ENCODE measurements around the gene SELENOP.

Gene SELENOP

DNA sequence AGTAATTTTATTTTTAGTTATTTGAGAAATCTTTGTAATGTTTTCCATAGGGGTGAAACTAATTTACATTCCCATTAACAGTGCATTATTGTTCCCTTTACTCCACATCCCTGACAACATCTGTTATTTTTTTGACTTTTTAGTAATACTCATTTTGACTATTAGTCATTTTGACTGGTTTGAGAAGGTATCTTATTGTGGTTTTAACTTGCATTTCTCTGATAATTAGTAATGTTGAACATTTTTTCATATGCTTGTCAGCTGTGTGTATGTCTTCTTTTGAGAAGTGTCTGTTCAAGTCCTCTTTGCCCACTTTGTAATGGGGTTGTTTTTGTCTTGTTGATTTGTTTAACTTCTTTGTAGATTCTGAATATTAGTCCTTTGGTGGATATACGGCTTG, 27.6 kb downstream of the SELENOP start:
- Histone ChIP-seq H3K4ac (ENCODE audit: low read depth in 1 of 2, low read length in 2 of 2) (no peak overlapping the region), H2BK5ac (ENCODE audit: low read depth, low read length, poor library complexity, severe bottlenecking) (no peak overlapping the region), H3K18ac (ENCODE audit: low read depth in 1 of 2, low read length in 2 of 2) (no peak overlapping the region), H3K27ac (ENCODE audit: low read length, poor library complexity, severe bottlenecking) (no peak overlapping the region), H3K36me3 (ENCODE audit: control insufficient read depth in 1 of 2, insufficient read depth in 2 of 2, low read depth in 1 of 2, low read length in 2 of 2) (no peaks in the 10 kb centered on the region), H3K14ac (ENCODE audit: low read length in 2 of 2) (no peak overlapping the region), H2BK15ac (ENCODE audit: low read depth, poor library complexity, severe bottlenecking) (no peak overlapping the region), H3K27me3 (ENCODE audit: control insufficient read depth in 1 of 2, insufficient read depth in 1 of 2, low read length in 2 of 2) (no peaks in the 10 kb centered on the region), H3K23ac (ENCODE audit: low read length in 2 of 2) (no peak overlapping the region), H2BK12ac (ENCODE audit: low read length in 2 of 2) (no peak overlapping the region), H3K9ac (ENCODE audit: low read length) (no peak overlapping the region), H2BK120ac (ENCODE audit: low read depth, low read length) (no peak overlapping the region), H3K4me2 (ENCODE audit: low read length, poor library complexity, severe bottlenecking) (no peak overlapping the region), H3K4me1 (ENCODE audit: control insufficient read depth, insufficient read depth, low read depth, low read length) (no peaks in the 10 kb centered on the region), H3K9me3 (ENCODE audit: control insufficient read depth, low read length) (peaks cover 39% of the 10 kb centered on the region), H4K8ac (ENCODE audit: low read length) (no peak overlapping the region), H4K91ac (ENCODE audit: low read length) (no peak overlapping the region), H2AFZ (ENCODE audit: low read depth, low read length) (no peak overlapping the region), H3K79me1 (replicated peaks; ENCODE audit: low read length, poor library complexity, severe bottlenecking) (no peaks in the 10 kb centered on the region), H2AK5ac (ENCODE audit: low read length, severe bottlenecking) (no peak overlapping the region), H3K4me3 (ENCODE audit: insufficient read depth in 1 of 2, low read depth in 1 of 2, low read length in 2 of 2) (no peak overlapping the region)
- no peak for DNase-seq
- WGBS: 77% methylated on average over 1 of the region's 1 CpG

DNA sequence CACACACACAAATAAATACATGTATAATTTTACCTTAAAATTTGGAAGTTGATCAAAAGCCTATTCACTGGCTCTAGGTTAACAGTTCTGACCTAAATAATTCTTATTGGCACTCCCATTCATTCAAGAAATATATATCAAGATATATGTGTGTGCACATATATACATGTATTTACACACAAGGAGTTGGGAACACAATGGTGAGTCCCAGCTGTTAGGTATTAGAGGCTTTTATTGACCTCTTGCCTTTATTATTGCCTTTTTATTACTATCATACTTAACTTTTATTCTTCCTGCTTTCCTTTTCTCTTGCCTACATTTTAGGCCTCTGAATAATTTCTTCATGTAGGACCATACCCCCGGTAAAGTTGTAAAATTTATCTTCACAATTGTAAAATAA, 30.1 kb downstream of the SELENOP start:
- H2BK5ac ChIP-seq (ENCODE audit: low read depth, low read length, poor library complexity, severe bottlenecking): no peak overlapping the region
- no peak overlapping the region for H4K8ac ChIP-seq (ENCODE audit: low read length)
- DNase-seq: no peak
- H3K4me1 ChIP-seq (ENCODE audit: control insufficient read depth, insufficient read depth, low read depth, low read length): no peaks in the 10 kb centered on the region
- no peaks in the 10 kb centered on the region for H3K27me3 ChIP-seq (ENCODE audit: control insufficient read depth in 1 of 2, insufficient read depth in 1 of 2, low read length in 2 of 2)
- H3K27ac ChIP-seq (ENCODE audit: low read length, poor library complexity, severe bottlenecking): no peak overlapping the region
- no peak overlapping the region for H3K23ac ChIP-seq (ENCODE audit: low read length in 2 of 2)
- H3K36me3 ChIP-seq (ENCODE audit: control insufficient read depth in 1 of 2, insufficient read depth in 2 of 2, low read depth in 1 of 2, low read length in 2 of 2): no peaks in the 10 kb centered on the region
- no peak overlapping the region for H3K4me2 ChIP-seq (ENCODE audit: low read length, poor library complexity, severe bottlenecking)
- H3K9ac ChIP-seq (ENCODE audit: low read length): no peak overlapping the region
- no peak overlapping the region for H3K4ac ChIP-seq (ENCODE audit: low read depth in 1 of 2, low read length in 2 of 2)
- no peak overlapping the region for H2AK5ac ChIP-seq (ENCODE audit: low read length, severe bottlenecking)
- H3K79me1 ChIP-seq (replicated peaks; ENCODE audit: low read length, poor library complexity, severe bottlenecking): no peaks in the 10 kb centered on the region
- no peak overlapping the region for H3K4me3 ChIP-seq (ENCODE audit: insufficient read depth in 1 of 2, low read depth in 1 of 2, low read length in 2 of 2)
- H2BK120ac ChIP-seq (ENCODE audit: low read depth, low read length): no peak overlapping the region
- H4K91ac ChIP-seq (ENCODE audit: low read length): no peak overlapping the region
- H3K9me3 ChIP-seq (ENCODE audit: control insufficient read depth, low read length): peaks cover 14% of the 10 kb centered on the region
- H3K18ac ChIP-seq (ENCODE audit: low read depth in 1 of 2, low read length in 2 of 2): no peak overlapping the region
- H2BK15ac ChIP-seq (ENCODE audit: low read depth, poor library complexity, severe bottlenecking): no peak overlapping the region
- H2BK12ac ChIP-seq (ENCODE audit: low read length in 2 of 2): no peak overlapping the region
- WGBS: 54% methylated on average over 1 of the region's 1 CpG
- H3K14ac ChIP-seq (ENCODE audit: low read length in 2 of 2): no peak overlapping the region
- no peak overlapping the region for H2AFZ ChIP-seq (ENCODE audit: low read depth, low read length)

DNA sequence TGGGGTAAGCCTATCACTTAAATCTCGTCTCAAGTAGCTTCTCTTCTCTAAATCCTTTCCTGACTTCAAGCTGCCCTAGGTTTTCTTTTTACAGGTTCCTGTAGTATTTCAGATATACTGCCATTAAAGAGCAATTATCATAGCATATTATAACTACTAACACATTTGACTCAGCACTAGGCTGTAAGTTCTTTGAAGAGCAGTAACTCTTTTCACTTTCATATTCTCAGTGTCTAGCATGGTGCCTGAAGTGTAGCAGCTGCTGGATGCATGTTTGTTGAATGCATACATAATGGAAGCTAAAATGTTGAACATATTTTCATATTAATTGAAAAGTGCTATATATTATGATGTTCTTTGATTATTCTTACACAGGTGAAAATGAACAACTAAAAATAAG, 32.6 kb downstream of the SELENOP start:
- no peak overlapping the region for H2BK15ac ChIP-seq (ENCODE audit: low read depth, poor library complexity, severe bottlenecking)
- H3K4ac ChIP-seq (ENCODE audit: low read depth in 1 of 2, low read length in 2 of 2): no peak overlapping the region
- no peak overlapping the region for H3K9ac ChIP-seq (ENCODE audit: low read length)
- H3K36me3 ChIP-seq (ENCODE audit: control insufficient read depth in 1 of 2, insufficient read depth in 2 of 2, low read depth in 1 of 2, low read length in 2 of 2): no peaks in the 10 kb centered on the region
- H3K27me3 ChIP-seq (ENCODE audit: control insufficient read depth in 1 of 2, insufficient read depth in 1 of 2, low read length in 2 of 2): no peaks in the 10 kb centered on the region
- H3K9me3 ChIP-seq (ENCODE audit: control insufficient read depth, low read length): no peaks in the 10 kb centered on the region
- H4K8ac ChIP-seq (ENCODE audit: low read length): no peak overlapping the region
- no peak overlapping the region for H2AFZ ChIP-seq (ENCODE audit: low read depth, low read length)
- 60% methylated on average over 1 of the region's 1 CpG for WGBS
- H3K23ac ChIP-seq (ENCODE audit: low read length in 2 of 2): no peak overlapping the region
- no peak for DNase-seq
- H3K18ac ChIP-seq (ENCODE audit: low read depth in 1 of 2, low read length in 2 of 2): no peak overlapping the region
- no peak overlapping the region for H4K91ac ChIP-seq (ENCODE audit: low read length)
- no peaks in the 10 kb centered on the region for H3K4me1 ChIP-seq (ENCODE audit: control insufficient read depth, insufficient read depth, low read depth, low read length)
- H3K4me2 ChIP-seq (ENCODE audit: low read length, poor library complexity, severe bottlenecking): no peak overlapping the region
- H2BK5ac ChIP-seq (ENCODE audit: low read depth, low read length, poor library complexity, severe bottlenecking): no peak overlapping the region
- H2BK120ac ChIP-seq (ENCODE audit: low read depth, low read length): no peak overlapping the region
- H2AK5ac ChIP-seq (ENCODE audit: low read length, severe bottlenecking): no peak overlapping the region
- no peak overlapping the region for H3K27ac ChIP-seq (ENCODE audit: low read length, poor library complexity, severe bottlenecking)
- H3K14ac ChIP-seq (ENCODE audit: low read length in 2 of 2): no peak overlapping the region
- H2BK12ac ChIP-seq (ENCODE audit: low read length in 2 of 2): no peak overlapping the region
- no peak overlapping the region for H3K4me3 ChIP-seq (ENCODE audit: insufficient read depth in 1 of 2, low read depth in 1 of 2, low read length in 2 of 2)
- no peaks in the 10 kb centered on the region for H3K79me1 ChIP-seq (replicated peaks; ENCODE audit: low read length, poor library complexity, severe bottlenecking)

DNA sequence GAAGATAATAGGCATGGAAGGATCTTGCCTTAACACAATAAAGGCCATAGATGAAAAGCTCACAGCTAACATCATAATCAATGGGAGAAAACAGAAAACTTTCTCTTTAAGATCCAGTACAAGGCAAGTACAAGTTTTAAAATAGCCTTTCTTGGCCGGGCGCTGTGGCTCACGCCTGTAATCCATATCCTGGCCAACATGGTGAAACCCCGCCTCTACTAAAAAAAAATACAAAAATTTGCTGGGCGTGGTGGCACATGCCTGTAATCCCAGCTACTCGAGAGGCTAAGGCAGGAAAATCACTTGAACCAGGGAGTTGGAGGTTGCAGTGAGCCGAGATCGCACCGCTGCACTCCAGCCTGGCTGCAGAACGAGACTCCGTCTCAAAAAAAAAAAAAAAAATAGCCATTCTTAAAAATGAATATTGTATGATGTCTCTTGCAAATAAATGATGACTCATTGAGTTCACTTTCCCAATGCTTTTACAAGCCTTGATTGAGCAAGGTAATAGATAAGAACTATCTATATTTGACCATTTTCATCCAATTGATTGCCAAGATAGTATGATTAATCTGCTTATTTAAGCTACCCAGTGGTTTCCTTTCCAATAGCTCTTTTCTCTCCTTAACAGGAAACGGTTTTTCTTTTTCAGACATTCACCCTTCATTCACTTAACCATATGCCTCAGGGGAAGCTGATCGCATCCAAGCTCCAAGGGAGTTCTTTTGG, 39.3 kb downstream of the SELENOP start:
- H3K4me1 ChIP-seq (ENCODE audit: control insufficient read depth, insufficient read depth, low read depth, low read length): no peaks in the 10 kb centered on the region
- H3K36me3 ChIP-seq (ENCODE audit: control insufficient read depth in 1 of 2, insufficient read depth in 2 of 2, low read depth in 1 of 2, low read length in 2 of 2): no peaks in the 10 kb centered on the region
- H3K9me3 ChIP-seq (ENCODE audit: control insufficient read depth, low read length): peaks cover 6% of the 10 kb centered on the region
- no peaks in the 10 kb centered on the region for H3K79me1 ChIP-seq (replicated peaks; ENCODE audit: low read length, poor library complexity, severe bottlenecking)
- 83% methylated on average over 7 of the region's 13 CpGs for WGBS
- H2BK120ac ChIP-seq (ENCODE audit: low read depth, low read length): no peak overlapping the region
- no peaks in the 10 kb centered on the region for H3K27me3 ChIP-seq (ENCODE audit: control insufficient read depth in 1 of 2, insufficient read depth in 1 of 2, low read length in 2 of 2)
- no peak overlapping the region for H2BK5ac ChIP-seq (ENCODE audit: low read depth, low read length, poor library complexity, severe bottlenecking)
- H3K18ac ChIP-seq (ENCODE audit: low read depth in 1 of 2, low read length in 2 of 2): no peak overlapping the region
- no peak for DNase-seq
- no peak overlapping the region for H2BK15ac ChIP-seq (ENCODE audit: low read depth, poor library complexity, severe bottlenecking)
- H3K4me3 ChIP-seq (ENCODE audit: insufficient read depth in 1 of 2, low read depth in 1 of 2, low read length in 2 of 2): peak overlapping the region in 1 of 2 experiments; percentile 71
- H3K23ac ChIP-seq (ENCODE audit: low read length in 2 of 2): no peak overlapping the region
- H4K91ac ChIP-seq (ENCODE audit: low read length): no peak overlapping the region
- no peak overlapping the region for H2AFZ ChIP-seq (ENCODE audit: low read depth, low read length)
- no peak overlapping the region for H3K27ac ChIP-seq (ENCODE audit: low read length, poor library complexity, severe bottlenecking)
- no peak overlapping the region for H4K8ac ChIP-seq (ENCODE audit: low read length)
- H3K4me2 ChIP-seq (ENCODE audit: low read length, poor library complexity, severe bottlenecking): no peak overlapping the region
- peak overlapping the region; percentile 62 for H3K9ac ChIP-seq (ENCODE audit: low read length)
- no peak overlapping the region for H2BK12ac ChIP-seq (ENCODE audit: low read length in 2 of 2)
- no peak overlapping the region for H3K14ac ChIP-seq (ENCODE audit: low read length in 2 of 2)
- H2AK5ac ChIP-seq (ENCODE audit: low read length, severe bottlenecking): no peak overlapping the region
- no peak overlapping the region for H3K4ac ChIP-seq (ENCODE audit: low read depth in 1 of 2, low read length in 2 of 2)
